Vagina (tissue), 2 donors: ENCODE results near the gene AQP6. TPM values are rescaled to one million over a fixed set of nuclear protein-coding genes. Genes with fewer than 3 reads are reported as not detected.

ENCODE experiments used
- DNase-seq, 2 donors: peaks; one replicate each; pipeline ENCODE4 v3.0.0-alpha.2; 2017; ENCODE audit errors: extremely low spot score in 2 of 2
- H3K27ac ChIP-seq: fragments of 200-600 bp; sonication (generic); one replicate; pipeline ENCODE4 v1.5.1; 2019
- H3K27me3 ChIP-seq: fragments of 200-600 bp; sonication (generic); one replicate; pipeline ENCODE4 v1.5.1; 2019
- H3K36me3 ChIP-seq, 2 donors: fragments of 200-600 bp; sonication (generic); one replicate each; pipeline ENCODE4 v1.5.1; 2017 to 2019
- H3K4me1 ChIP-seq: fragments of 200-600 bp; sonication (generic); one replicate; pipeline ENCODE4 v1.5.1; 2019
- H3K4me3 ChIP-seq, 2 donors: fragments of 200-600 bp; sonication (generic); 1 replicate in 1 of 2; 2 replicates in 1 of 2; pipeline ENCODE4 v1.5.1; 2016 to 2019
- H3K9me3 ChIP-seq: fragments of 200-600 bp; sonication (generic); one replicate; pipeline ENCODE4 v1.5.1; 2019
- CTCF ChIP-seq, 3 experiments: fragments of 450-650 bp in 2 of 3; fragments of 200-600 bp in 1 of 3; sonication (generic) in 1 of 3; IDR thresholded peaks; one replicate each; pipeline ENCODE4 v1.5.1; 2017 to 2019; ENCODE audit warnings: antibody characterized with exemption in 3 of 3, mild to moderate bottlenecking in 2 of 3, moderate library complexity in 2 of 3
- POLR2A ChIP-seq, 2 donors: fragments of 450-650 bp; IDR thresholded peaks; one replicate each; pipeline ENCODE4 v1.6.1; 2017; ENCODE audit warnings: antibody characterized with exemption in 2 of 2, mild to moderate bottlenecking in 2 of 2, moderate library complexity in 2 of 2
- POLR2AphosphoS5 ChIP-seq, 2 donors: sonication (generic); formaldehyde crosslinking; IDR thresholded peaks; one replicate each; pipeline ENCODE4 v1.9.0; 2017; ENCODE audit warnings: antibody characterized with exemption in 2 of 2, mild to moderate bottlenecking in 2 of 2, low read depth in 1 of 2; ENCODE audit not compliant: insufficient read depth in 1 of 2
- intact Hi-C: fragments of 100-400 bp; cut with DNase I; formaldehyde crosslinking; loops from one replicate; pipeline ENCODE4 v1.15.1; 2023
- total RNA-seq: library from RNA; depleted of rRNA; stranded (reverse); fragments of >200 nt; gene quantifications from one replicate; pipeline ENCODE4 v1.2.3, GENCODE V29; 2016

AQP6 gene
- not detected for total RNA-seq

- Histone ChIP-seq H3K4me1 (peaks cover 7% of the 10 kb centered on the region), H3K27ac (no peak within 1 kb of the TSS), H3K9me3 (no peaks in the 10 kb centered on the region), H3K4me3 (no peak within 1 kb of the TSS), H3K27me3 (no peaks in the 10 kb centered on the region), H3K36me3 (no peaks in the 10 kb centered on the region)
- no peak for TF ChIP-seq POLR2A (IDR thresholded peaks at IDR 0.05)
- no peak for TF ChIP-seq POLR2AphosphoS5 (IDR thresholded peaks at IDR 0.05; ENCODE audit: insufficient read depth in 1 of 2, low read depth in 1 of 2)
- no peak for TF ChIP-seq CTCF (IDR thresholded peaks at IDR 0.05)
- no peak for DNase-seq
- intact Hi-C loops: loop anchor here (10.0 kb wide), 1 partner anchor 82 kb away; the partner anchor contains the start of gene ASIC1
These were observed at the start of gene AQP6 for GRCh38 chr12:49972641-49973360. Gene AQP6, plus strand, starts transcription at chr12:49972947. Its CDS starts 227 bp downstream, at chr12:49973174.

GRCh38 chr12:49923035-49923644 is 49.6 kb upstream of the AQP6 start:
- H3K36me3 ChIP-seq: no peaks in the 10 kb centered on the region
- intact Hi-C loops: no loop called here
- H3K27me3 ChIP-seq: no peaks in the 10 kb centered on the region
- no peaks in the 10 kb centered on the region for H3K4me1 ChIP-seq
- no peak overlapping the region for H3K27ac ChIP-seq
- TF ChIP-seq POLR2AphosphoS5 (IDR thresholded peaks at IDR 0.05; ENCODE audit: insufficient read depth in 1 of 2, low read depth in 1 of 2) (no peak), POLR2A (IDR thresholded peaks at IDR 0.05) (no peak), CTCF (IDR thresholded peaks at IDR 0.05) (no peak)
- H3K9me3 ChIP-seq: no peaks in the 10 kb centered on the region
- no peak overlapping the region for H3K4me3 ChIP-seq
- no peak for DNase-seq

DNA sequence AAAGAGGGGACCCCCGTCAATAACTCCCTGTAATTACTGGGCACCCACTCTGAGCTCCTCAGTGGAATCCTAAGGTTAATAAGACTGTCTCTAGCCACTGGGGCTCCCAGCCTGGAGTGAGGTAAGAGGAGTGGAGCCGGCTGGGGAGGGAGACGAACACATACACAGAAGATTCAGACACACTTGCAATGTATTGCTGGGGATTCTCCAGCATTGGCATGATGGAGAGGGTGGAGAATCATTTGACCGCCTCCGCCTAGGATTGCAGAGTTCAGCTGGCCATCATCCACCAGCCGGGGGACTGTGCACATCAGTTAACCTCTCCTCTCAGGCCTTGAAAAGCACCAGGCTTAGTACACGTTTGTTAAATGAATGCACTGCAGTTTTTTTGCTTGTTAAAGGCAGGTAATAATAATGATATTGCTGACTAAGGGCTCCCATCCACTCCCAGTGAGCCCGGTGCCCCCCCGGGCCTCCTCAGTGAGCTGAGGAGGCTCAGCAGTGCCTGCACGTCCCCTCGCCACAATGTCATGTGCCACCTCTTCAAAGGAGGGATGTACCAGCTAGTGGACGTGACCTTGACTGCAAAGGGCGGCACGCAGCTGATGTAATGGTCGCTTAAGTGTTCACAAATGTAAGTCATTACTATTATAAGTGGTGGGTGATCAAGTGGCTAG is 48.7 kb upstream of the AQP6 start:
- intact Hi-C loops: no loop called here
- no peaks in the 10 kb centered on the region for H3K36me3 ChIP-seq
- no peak overlapping the region for H3K4me3 ChIP-seq
- no peaks in the 10 kb centered on the region for H3K4me1 ChIP-seq
- TF ChIP-seq POLR2A (IDR thresholded peaks at IDR 0.05): no peak
- TF ChIP-seq POLR2AphosphoS5 (IDR thresholded peaks at IDR 0.05; ENCODE audit: insufficient read depth in 1 of 2, low read depth in 1 of 2): no peak
- no peak for TF ChIP-seq CTCF (IDR thresholded peaks at IDR 0.05)
- H3K27me3 ChIP-seq: no peaks in the 10 kb centered on the region
- no peak overlapping the region for H3K27ac ChIP-seq
- DNase-seq: no peak
- H3K9me3 ChIP-seq: no peaks in the 10 kb centered on the region

- TF ChIP-seq POLR2AphosphoS5 (IDR thresholded peaks at IDR 0.05; ENCODE audit: insufficient read depth in 1 of 2, low read depth in 1 of 2): no peak
- TF ChIP-seq POLR2A (IDR thresholded peaks at IDR 0.05): no peak
- TF ChIP-seq CTCF (IDR thresholded peaks at IDR 0.05): no peak
- no peaks in the 10 kb centered on the region for H3K36me3 ChIP-seq
- intact Hi-C loops: no loop called here
- DNase-seq: no peak
- no peak overlapping the region for H3K27ac ChIP-seq
- H3K4me3 ChIP-seq: no peak overlapping the region
- no peaks in the 10 kb centered on the region for H3K27me3 ChIP-seq
- H3K4me1 ChIP-seq: no peaks in the 10 kb centered on the region
- H3K9me3 ChIP-seq: no peaks in the 10 kb centered on the region
These were observed 48.0 kb upstream of the AQP6 start for GRCh38 chr12:49924628-49925246.
